CD4-positive, alpha-beta memory T cell (primary cell): Measurements from ENCODE around the gene CNN3. TPM values are rescaled to one million over a fixed set of nuclear protein-coding genes. Genes with fewer than 3 reads are reported as not detected.
A peak's percentile ranks its signal among the peaks of the same experiment; 100 is the strongest.

ENCODE experiments used
- CTCF ChIA-PET: fragments of 350-600 bp; sonication (Branson Sonifier 250); formaldehyde crosslinking; loops from one replicate; lab custom pipeline; 2021; ENCODE audit warnings: inconsistent platforms; ENCODE audit not compliant: partially characterized antibody; lab: Charles Lee
- POLR2A ChIA-PET: fragments of 350-600 bp; sonication (Branson Sonifier 250); formaldehyde crosslinking; loops from one replicate; lab custom pipeline; 2021; ENCODE audit not compliant: partially characterized antibody; lab: Charles Lee
- DNase-seq, 5 donors: peaks; one replicate each; pipeline versions ENCODE4 v3.0.0 to v3.0.0-alpha.2; 2020 to 2022; ENCODE audit warnings: mixed read lengths in 1 of 5
- H3K27ac ChIP-seq: one replicate; pipeline ENCODE4 v1.7.0; 2013; ENCODE audit warnings: low read depth, low read length
- H3K27me3 ChIP-seq: 2 replicates; pipeline ENCODE4 v1.7.0; 2013; ENCODE audit warnings: mild to moderate bottlenecking, low read length, moderate library complexity; ENCODE audit not compliant: insufficient read depth
- H3K36me3 ChIP-seq: 2 replicates; pipeline ENCODE4 v1.7.0; 2013; ENCODE audit warnings: mild to moderate bottlenecking, low read length, moderate library complexity; ENCODE audit not compliant: insufficient read depth
- H3K4me1 ChIP-seq: 2 replicates; pipeline ENCODE4 v1.7.0; 2013; ENCODE audit warnings: mild to moderate bottlenecking, low read length, moderate library complexity; ENCODE audit not compliant: insufficient read depth
- H3K4me3 ChIP-seq, 2 donors: one replicate each; pipeline ENCODE4 v1.7.0; 2013; ENCODE audit warnings: low read length in 2 of 2, mild to moderate bottlenecking in 1 of 2
- H3K9me3 ChIP-seq, 2 donors: one replicate each; pipeline ENCODE4 v1.7.0; 2013; ENCODE audit warnings: low read length in 2 of 2, control low read depth in 1 of 2; ENCODE audit not compliant: control insufficient read depth in 1 of 2
- H3K27ac Mint-ChIP-seq, 7 donors: one replicate each; pipeline ENCODE4 v1.8.0; 2020 to 2021; ENCODE audit warnings: mixed read lengths in 7 of 7, mild to moderate bottlenecking in 6 of 7, inconsistent platforms in 3 of 7, moderate library complexity in 3 of 7
- H3K27me3 Mint-ChIP-seq, 2 donors: one replicate each; pipeline ENCODE4 v1.8.0; 2020 to 2021; ENCODE audit warnings: mixed read lengths in 2 of 2
- H3K36me3 Mint-ChIP-seq, 2 donors: one replicate each; pipeline ENCODE4 v1.8.0; 2020 to 2021; ENCODE audit warnings: mixed read lengths in 2 of 2, inconsistent platforms in 1 of 2, mild to moderate bottlenecking in 1 of 2
- H3K4me1 Mint-ChIP-seq, 4 donors: one replicate each; pipeline ENCODE4 v1.8.0; 2020 to 2021; ENCODE audit warnings: mixed read lengths in 4 of 4, mild to moderate bottlenecking in 1 of 4
- H3K4me3 Mint-ChIP-seq, 8 donors: one replicate each; pipeline ENCODE4 v1.8.0; 2020 to 2021; ENCODE audit warnings: mixed read lengths in 8 of 8, mild to moderate bottlenecking in 7 of 8, moderate library complexity in 6 of 8, inconsistent platforms in 3 of 8
- H3K9me3 Mint-ChIP-seq, 8 donors: one replicate each; pipeline ENCODE4 v1.8.0; 2020 to 2021; ENCODE audit warnings: mixed read lengths in 8 of 8, mild to moderate bottlenecking in 5 of 8, inconsistent platforms in 3 of 8, moderate library complexity in 1 of 8
- intact Hi-C: fragments of 100-400 bp; cut with micrococcal nuclease; formaldehyde crosslinking; loops from one replicate; pipeline ENCODE4 v1.15.1; 2023
- polyA plus RNA-seq, 2 donors: library from polyadenylated mRNA; unstranded; fragments of 300-500 nt; fragmentation: Illumina TruSeq; gene quantifications; one replicate each; pipeline ENCODE4 v1.2.3, GENCODE V29; 2021
- total RNA-seq, 2 experiments: library from RNA; stranded (reverse); gene quantifications; one replicate each; pipeline ENCODE4 v1.2.3, GENCODE V29; 2021

The CNN3 gene
- total and polyA plus RNA-seq, 4 experiments from 2014 or later = 1.9 to 3.2 (median 2.4) TPM

DNA sequence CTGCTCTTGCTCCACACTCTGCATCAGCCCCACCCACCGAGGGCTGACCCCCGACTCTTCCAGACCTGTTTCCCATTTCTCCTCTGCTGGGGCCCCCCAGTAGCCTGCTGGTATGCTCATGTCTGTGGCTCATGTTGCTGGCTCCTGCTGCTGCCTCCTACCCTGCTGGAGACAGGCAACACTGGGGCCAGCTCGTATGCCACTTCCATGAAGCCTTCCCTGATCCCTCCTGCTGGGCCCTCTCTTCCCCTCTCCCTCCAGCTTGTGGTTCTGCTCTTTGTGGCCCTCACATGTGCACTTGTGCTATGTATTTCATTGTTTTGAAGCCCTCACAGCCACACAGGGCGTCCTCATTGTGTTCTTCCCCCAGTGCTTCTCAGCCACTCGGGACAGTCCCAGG is 40.5 kb downstream of the CNN3 start:
- H3K36me3 Mint-ChIP-seq = no peaks in the 10 kb centered on the region
- POLR2A ChIA-PET = no interaction called here
- H3K4me1 Mint-ChIP-seq = peaks cover 11 to 15% (median 11%) of the 10 kb centered on the region in 4 donors
- H3K4me3 ChIP-seq = no peak overlapping the region
- intact Hi-C loops = no loop called here
- no peak for DNase-seq
- no peaks in the 10 kb centered on the region for H3K27me3 ChIP-seq
- CTCF ChIA-PET = no interaction called here
- no peaks in the 10 kb centered on the region for H3K9me3 Mint-ChIP-seq
- H3K27ac Mint-ChIP-seq = no peak overlapping the region
- H3K27ac ChIP-seq = no peak overlapping the region
- no peak overlapping the region for H3K4me3 Mint-ChIP-seq
- no peaks in the 10 kb centered on the region for H3K9me3 ChIP-seq
- H3K36me3 ChIP-seq = no peaks in the 10 kb centered on the region
- peaks cover 6% of the 10 kb centered on the region for H3K4me1 ChIP-seq
- no peaks in the 10 kb centered on the region for H3K27me3 Mint-ChIP-seq

DNA sequence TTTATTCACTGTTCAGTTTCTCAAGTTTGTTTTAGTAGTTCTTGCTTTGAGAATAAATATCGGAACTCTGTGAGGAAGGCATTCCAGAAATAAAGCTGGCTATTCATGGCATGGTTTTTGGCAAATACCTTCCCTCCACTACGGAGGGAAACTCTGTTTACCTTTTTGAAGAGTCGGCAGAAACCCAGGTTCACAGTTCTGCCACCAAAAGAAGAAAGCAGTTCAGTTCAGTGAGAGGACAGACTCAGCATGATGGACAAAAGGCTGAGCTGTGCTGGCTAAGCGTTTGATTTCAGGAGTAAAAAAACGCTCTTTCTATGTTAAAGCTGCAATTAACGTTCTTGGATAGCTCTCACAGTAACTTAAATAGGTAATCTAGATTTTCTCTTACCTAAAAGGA is 42.4 kb downstream of the CNN3 start:
- no peak for DNase-seq
- peak overlapping the region in 1 of 8 donors; percentile 7 for H3K4me3 Mint-ChIP-seq
- H3K4me1 Mint-ChIP-seq = peaks cover 11 to 15% (median 11%) of the 10 kb centered on the region in 4 donors
- POLR2A ChIA-PET = no interaction called here
- H3K36me3 Mint-ChIP-seq = no peaks in the 10 kb centered on the region
- Histone ChIP-seq H3K9me3 (no peaks in the 10 kb centered on the region), H3K27ac (no peak overlapping the region), H3K4me1 (peaks cover 6% of the 10 kb centered on the region), H3K36me3 (no peaks in the 10 kb centered on the region), H3K27me3 (no peaks in the 10 kb centered on the region), H3K4me3 (no peak overlapping the region)
- CTCF ChIA-PET = no interaction called here
- intact Hi-C loops = no loop called here
- H3K27ac Mint-ChIP-seq = no peak overlapping the region
- peaks cover 0 to 2% (median 0%) of the 10 kb centered on the region in 8 donors for H3K9me3 Mint-ChIP-seq
- no peaks in the 10 kb centered on the region for H3K27me3 Mint-ChIP-seq

DNA sequence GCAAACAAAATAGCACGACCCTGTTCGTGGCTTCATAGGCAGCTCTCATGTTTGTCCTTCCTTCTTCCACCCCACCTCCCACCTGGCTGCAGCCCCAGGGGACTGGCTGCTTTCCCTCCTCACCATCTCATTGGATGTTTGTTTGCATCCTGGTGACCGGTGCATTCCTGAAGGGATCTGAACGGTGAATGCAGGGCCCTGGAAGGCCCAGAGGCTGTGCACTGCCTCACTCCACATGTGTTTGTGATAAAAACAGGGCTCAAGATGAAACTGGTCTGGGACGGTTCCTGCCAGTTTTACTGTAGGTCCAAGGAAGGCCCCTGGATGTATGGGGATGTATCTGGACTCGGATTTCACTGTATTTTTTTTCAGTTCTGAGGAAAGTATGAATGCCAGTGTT is 42.8 kb downstream of the CNN3 start:
- H3K4me1 Mint-ChIP-seq = peaks cover 11 to 15% (median 11%) of the 10 kb centered on the region in 4 donors
- DNase-seq = no peak
- H3K27ac Mint-ChIP-seq = peak overlapping the region in 1 of 7 donors; percentile 43
- no peaks in the 10 kb centered on the region for H3K9me3 ChIP-seq
- peaks cover 0 to 2% (median 0%) of the 10 kb centered on the region in 8 donors for H3K9me3 Mint-ChIP-seq
- no peaks in the 10 kb centered on the region for H3K27me3 ChIP-seq
- no peak overlapping the region for H3K27ac ChIP-seq
- intact Hi-C loops = no loop called here
- H3K36me3 Mint-ChIP-seq = no peaks in the 10 kb centered on the region
- H3K4me1 ChIP-seq = peaks cover 6% of the 10 kb centered on the region
- H3K4me3 Mint-ChIP-seq = peak overlapping the region in 2 of 8 donors; percentile 45 to 79
- ChIA-PET POLR2A (no interaction called here), CTCF (no interaction called here)
- H3K36me3 ChIP-seq = no peaks in the 10 kb centered on the region
- H3K27me3 Mint-ChIP-seq = no peaks in the 10 kb centered on the region
- H3K4me3 ChIP-seq = no peak overlapping the region

DNA sequence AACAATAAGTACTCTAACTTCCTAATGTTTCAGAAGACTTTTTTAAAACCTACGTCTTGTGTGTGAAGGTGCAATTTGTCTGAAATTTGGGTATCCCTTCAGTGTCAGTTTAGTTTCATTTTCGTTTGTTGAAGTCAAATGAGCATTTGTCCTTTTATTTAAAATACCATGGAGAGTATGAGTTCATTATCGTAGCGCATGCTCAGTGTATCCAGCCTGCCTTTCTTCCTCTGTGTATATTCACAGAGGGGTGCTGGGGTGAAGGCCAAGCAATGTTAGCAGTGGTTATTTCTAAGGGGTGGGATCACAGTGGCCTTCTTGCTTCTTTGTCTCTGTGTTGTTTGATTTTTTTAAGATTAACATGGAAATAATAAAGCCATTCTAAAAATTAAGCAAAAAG is 43.2 kb downstream of the CNN3 start:
- no peaks in the 10 kb centered on the region for H3K27me3 ChIP-seq
- intact Hi-C loops = no loop called here
- H3K27ac ChIP-seq = no peak overlapping the region
- H3K4me1 ChIP-seq = peaks cover 6% of the 10 kb centered on the region
- peak overlapping the region in 6 of 7 donors; percentile 40 to 88 (median 78) for H3K27ac Mint-ChIP-seq
- peak overlapping the region in 1 of 2 donors; percentile 25 for H3K4me3 ChIP-seq
- ChIA-PET POLR2A (no interaction called here), CTCF (no interaction called here)
- H3K36me3 ChIP-seq = no peaks in the 10 kb centered on the region
- H3K4me3 Mint-ChIP-seq = peak overlapping the region; percentile 41 to 79 (median 73)
- H3K9me3 Mint-ChIP-seq = peaks cover 0 to 2% (median 0%) of the 10 kb centered on the region in 8 donors
- no peaks in the 10 kb centered on the region for H3K36me3 Mint-ChIP-seq
- DNase-seq = peak in 4 of 5 donors; percentile 11 to 32 (median 21)
- H3K4me1 Mint-ChIP-seq = peaks cover 11 to 15% (median 11%) of the 10 kb centered on the region in 4 donors
- no peaks in the 10 kb centered on the region for H3K9me3 ChIP-seq
- H3K27me3 Mint-ChIP-seq = no peaks in the 10 kb centered on the region

DNA sequence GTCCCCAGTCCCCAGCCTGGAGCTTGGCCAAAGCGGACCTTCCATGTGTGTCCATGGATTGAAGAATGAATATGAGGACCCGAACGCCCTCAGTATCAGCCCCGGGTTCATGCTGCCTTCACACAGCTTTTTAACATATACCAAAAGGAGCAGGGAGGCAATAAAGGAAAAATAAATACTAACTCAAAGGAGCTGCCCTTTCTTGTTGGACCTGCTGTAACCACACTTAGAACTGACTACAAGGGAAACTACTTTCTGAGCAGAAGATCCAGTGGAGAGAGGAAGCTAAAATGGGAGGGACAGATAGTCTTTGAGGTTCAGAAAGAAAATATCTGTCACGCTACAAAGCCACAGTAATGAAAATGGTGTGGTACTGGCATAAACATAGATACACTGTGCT is 48.6 kb downstream of the CNN3 start:
- no peak for DNase-seq
- Mint-ChIP-seq H3K4me1 (peaks cover 3 to 10% (median 6%) of the 10 kb centered on the region in 4 donors), H3K4me3 (no peak overlapping the region), H3K36me3 (no peaks in the 10 kb centered on the region), H3K9me3 (peaks cover 0 to 2% (median 0%) of the 10 kb centered on the region in 8 donors), H3K27ac (no peak overlapping the region), H3K27me3 (peaks cover 5% of the 10 kb centered on the region in 2 donors)
- peaks cover 4% of the 10 kb centered on the region for H3K4me1 ChIP-seq
- ChIA-PET POLR2A (no interaction called here), CTCF (no interaction called here)
- H3K27me3 ChIP-seq = no peaks in the 10 kb centered on the region
- H3K27ac ChIP-seq = no peak overlapping the region
- intact Hi-C loops = no loop called here
- H3K4me3 ChIP-seq = no peak overlapping the region
- H3K36me3 ChIP-seq = no peaks in the 10 kb centered on the region
- H3K9me3 ChIP-seq = no peaks in the 10 kb centered on the region

DNA sequence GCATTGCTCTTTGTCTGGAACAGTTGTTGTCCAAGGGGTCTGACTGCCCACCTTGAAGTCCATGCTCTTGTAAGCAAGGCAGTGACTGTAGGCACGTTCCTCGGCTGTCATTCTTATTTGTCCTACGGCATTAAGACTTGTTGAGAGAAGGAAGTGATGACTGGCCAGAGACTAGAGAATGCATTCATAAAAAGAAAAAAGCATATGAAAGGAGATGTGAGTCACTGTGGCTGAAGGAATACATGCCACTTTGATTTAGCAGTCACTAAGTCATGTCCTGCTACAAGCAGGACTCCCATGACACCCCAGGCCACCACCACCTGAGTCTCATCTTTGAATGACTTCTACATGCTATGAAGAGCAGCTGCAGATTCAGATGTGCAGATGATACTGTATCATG is 50.5 kb downstream of the CNN3 start:
- Histone ChIP-seq H3K4me1 (no peaks in the 10 kb centered on the region), H3K4me3 (no peak overlapping the region), H3K27ac (no peak overlapping the region), H3K27me3 (no peaks in the 10 kb centered on the region), H3K36me3 (no peaks in the 10 kb centered on the region), H3K9me3 (no peaks in the 10 kb centered on the region)
- Mint-ChIP-seq H3K36me3 (no peaks in the 10 kb centered on the region), H3K27me3 (peaks cover 5% of the 10 kb centered on the region in 2 donors), H3K4me3 (no peak overlapping the region), H3K27ac (no peak overlapping the region), H3K4me1 (no peaks in the 10 kb centered on the region), H3K9me3 (peaks cover 0 to 2% (median 0%) of the 10 kb centered on the region in 8 donors)
- DNase-seq = no peak
- ChIA-PET CTCF (no interaction called here), POLR2A (no interaction called here)
- intact Hi-C loops = no loop called here

DNA sequence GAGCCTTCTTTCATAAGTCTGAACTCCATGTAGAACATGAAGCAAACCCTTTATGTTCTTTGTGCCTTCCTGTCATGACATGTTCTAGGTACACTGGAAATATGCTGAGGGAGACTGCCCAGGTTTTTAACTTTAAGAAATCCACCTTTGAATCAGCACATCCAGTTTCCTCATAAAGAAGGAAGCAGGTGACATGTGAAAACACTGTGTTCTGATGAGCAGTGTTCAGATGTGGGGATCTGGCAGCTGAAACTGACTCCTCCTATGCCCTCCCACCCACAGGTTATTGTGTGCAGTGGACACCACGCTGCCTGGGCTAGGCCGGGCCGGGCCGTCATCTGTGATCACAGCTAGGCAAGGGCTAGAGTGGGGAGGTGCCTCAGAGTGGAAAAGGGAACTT is 51.1 kb downstream of the CNN3 start:
- no peaks in the 10 kb centered on the region for H3K27me3 ChIP-seq
- H3K36me3 ChIP-seq = no peaks in the 10 kb centered on the region
- H3K9me3 ChIP-seq = no peaks in the 10 kb centered on the region
- H3K4me3 ChIP-seq = no peak overlapping the region
- Mint-ChIP-seq H3K27ac (no peak overlapping the region), H3K9me3 (peaks cover 0 to 2% (median 0%) of the 10 kb centered on the region in 8 donors), H3K4me1 (no peaks in the 10 kb centered on the region), H3K27me3 (peaks cover 5% of the 10 kb centered on the region in 2 donors), H3K4me3 (no peak overlapping the region), H3K36me3 (no peaks in the 10 kb centered on the region)
- POLR2A ChIA-PET = no interaction called here
- no peak overlapping the region for H3K27ac ChIP-seq
- no peaks in the 10 kb centered on the region for H3K4me1 ChIP-seq
- intact Hi-C loops = no loop called here
- CTCF ChIA-PET = interaction anchor here (2.3 kb wide), 1 partner anchor 22 kb away, joined by 8 read pairs; no protein-coding TSS in a partner anchor
- DNase-seq = no peak
